Measurements from ENCODE around the gene DNHD1.

Gene DNHD1

DNA sequence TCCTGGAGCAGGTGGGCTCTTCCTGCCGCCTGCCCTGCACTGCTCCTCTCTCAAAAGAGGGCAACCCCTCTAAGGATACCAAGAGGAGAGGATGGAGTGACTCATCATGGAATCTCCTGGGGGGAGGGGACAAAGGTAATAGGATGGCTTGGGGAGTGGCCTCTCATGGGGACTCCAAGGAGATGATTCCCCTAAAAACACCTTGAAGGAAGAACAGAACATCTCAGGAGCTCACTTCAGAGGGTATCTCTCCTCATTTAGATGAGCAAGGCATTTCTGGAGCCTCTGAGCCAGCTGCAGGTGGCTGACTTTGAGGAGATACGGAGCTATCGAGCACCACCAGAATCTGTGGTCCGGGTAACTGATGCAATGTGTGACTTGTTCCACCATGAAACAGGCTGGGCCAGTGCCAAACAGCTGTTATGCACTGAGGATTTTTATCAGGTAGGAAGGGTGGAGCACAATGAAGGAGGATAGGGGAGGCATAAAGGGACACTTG, 66.1 kb downstream of the DNHD1 start:
- DNase-seq (ENCODE audit: low read depth): no peak

- DNase-seq (ENCODE audit: low read depth): no peak
Observed at GRCh38 chr11:6563667-6564066, 66.6 kb downstream of the DNHD1 start.

GRCh38 chr11:6565325-6565724, 68.2 kb downstream of the DNHD1 start:
- DNase-seq (ENCODE audit: low read depth): no peak

- DNase-seq (ENCODE audit: low read depth): no peak
Observed at GRCh38 chr11:6565988-6566703, 69.1 kb downstream of the DNHD1 start.

DNA sequence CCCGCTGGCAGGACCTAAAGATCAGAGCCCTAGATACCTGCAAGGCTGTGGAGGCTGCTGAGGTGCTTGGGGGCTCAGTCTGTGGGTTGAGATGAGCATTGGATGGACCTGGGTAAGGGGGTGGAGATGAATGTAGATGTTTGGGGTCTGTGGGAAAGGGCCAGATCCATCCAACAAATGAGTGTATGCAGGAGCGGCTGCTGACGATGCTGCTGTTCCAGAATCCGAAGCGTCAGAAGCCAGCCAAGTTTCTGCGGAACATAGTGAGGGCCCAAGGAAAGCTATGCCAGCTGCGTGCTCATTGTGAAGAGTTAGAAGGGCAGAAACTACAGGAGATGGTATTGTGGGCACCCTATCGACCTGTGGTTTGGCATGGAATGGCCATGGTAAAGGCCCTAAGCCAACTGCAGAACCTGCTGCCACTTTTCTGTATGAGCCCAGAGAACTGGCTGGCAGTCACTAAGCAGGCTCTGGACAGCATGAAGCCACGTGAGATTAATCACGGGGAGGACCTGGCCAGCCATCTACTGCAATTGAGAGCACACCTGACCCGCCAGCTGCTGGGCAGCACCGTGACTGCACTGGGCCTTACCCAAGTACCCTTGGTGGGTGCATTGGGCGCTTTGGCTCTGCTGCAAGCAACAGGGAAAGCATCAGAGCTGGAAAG, 69.8 kb downstream of the DNHD1 start:
- DNase-seq (ENCODE audit: low read depth): no peak

DNA sequence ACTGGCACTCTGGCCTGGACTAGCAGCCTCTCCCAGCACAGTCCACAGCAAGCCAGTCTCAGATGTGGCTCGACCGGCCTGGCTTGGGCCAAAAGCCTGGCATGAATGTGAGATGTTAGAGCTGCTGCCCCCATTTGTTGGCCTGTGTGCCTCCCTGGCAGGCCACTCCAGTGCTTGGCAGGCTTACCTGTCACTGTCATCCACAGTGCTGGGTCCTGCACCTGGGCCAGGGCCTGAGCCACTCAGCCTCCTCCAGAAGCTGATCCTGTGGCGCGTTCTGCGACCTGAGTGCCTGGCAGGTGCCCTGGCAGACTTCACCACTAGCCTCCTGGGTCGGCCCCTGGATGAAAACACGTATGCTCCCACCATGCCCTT, 70.3 kb downstream of the DNHD1 start:
- DNase-seq (ENCODE audit: low read depth): no peak

GRCh38 chr11:6568191-6568918, 71.3 kb downstream of the DNHD1 start:
- DNase-seq (ENCODE audit: low read depth): no peak

- DNase-seq (ENCODE audit: low read depth): no peak
Observed at GRCh38 chr11:6569706-6570105, 72.6 kb downstream of the DNHD1 start.

DNA sequence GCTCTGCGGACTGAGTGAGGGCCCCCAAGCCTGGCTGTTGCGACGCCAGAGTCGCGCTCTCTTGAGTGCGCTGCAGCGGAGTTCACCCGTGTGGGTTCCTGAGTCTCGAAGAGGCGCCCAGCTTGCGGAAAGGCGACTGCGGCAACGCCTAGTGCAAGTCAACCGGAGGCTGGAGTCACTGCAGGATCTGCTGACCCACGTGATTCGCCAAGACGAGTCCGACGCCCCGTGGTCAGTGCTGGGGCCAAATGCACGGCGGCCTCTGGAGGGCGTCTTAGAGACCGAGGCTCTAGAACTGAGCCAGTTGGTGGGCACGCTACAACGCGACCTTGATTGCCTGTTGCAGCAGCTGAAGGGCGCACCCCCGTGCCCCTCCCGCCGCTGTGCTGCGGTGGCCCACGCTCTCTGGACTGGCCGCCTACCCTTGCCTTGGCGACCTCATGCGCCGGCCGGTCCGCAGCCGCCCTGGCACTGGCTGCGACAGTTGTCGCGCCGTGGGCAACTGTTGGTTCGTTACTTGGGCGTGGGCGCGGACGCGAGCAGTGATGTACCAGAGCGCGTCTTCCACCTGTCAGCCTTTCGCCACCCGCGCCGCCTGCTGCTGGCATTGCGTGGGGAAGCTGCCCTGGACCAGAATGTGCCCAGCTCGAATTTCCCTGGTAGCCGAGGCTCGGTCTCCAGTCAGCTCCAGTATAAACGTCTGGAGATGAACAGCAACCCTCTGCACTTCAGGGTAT, 73.8 kb downstream of the DNHD1 start:
- no peak for DNase-seq (ENCODE audit: low read depth)

- no peak for DNase-seq (ENCODE audit: low read depth)
Observed at GRCh38 chr11:6571434-6572008, 74.4 kb downstream of the DNHD1 start.

- DNase-seq (ENCODE audit: low read depth): peak; percentile 61
Observed at GRCh38 chr11:6572215-6572614, 75.1 kb downstream of the DNHD1 start.

- no peak for DNase-seq (ENCODE audit: low read depth)
Observed at GRCh38 chr11:6574816-6575715, 78.0 kb downstream of the DNHD1 start.

GRCh38 chr11:6576471-6577373, 79.6 kb downstream of the DNHD1 start:
- DNase-seq (ENCODE audit: low read depth): peak; percentile 89

DNA sequence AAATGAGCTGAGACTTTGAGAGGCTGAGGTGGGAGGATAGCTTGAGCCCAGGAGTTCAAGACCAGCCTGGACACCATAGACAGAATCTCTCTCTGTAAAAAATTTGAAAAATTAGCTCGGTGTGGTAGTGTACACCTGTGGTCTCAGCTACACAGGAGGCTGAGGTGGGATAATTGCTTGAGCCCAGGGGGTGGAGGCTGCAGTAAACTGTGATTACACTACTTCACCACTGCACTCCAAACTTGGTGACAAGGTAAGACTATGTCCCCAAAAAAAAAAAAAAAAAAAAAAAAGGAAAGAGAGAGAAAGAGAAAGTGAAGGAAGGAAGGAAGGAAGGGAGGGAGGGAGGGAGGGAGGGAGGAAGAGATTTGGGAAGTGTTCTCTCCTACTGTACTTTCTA, 81.1 kb downstream of the DNHD1 start:
- no peak for DNase-seq (ENCODE audit: low read depth)

GRCh38 chr11:6579681-6580080, 82.6 kb downstream of the DNHD1 start:
- no peak for DNase-seq (ENCODE audit: low read depth)

GRCh38 chr11:6583584-6583983, 86.5 kb downstream of the DNHD1 start:
- no peak for DNase-seq (ENCODE audit: low read depth)

GRCh38 chr11:6584528-6584927, 87.4 kb downstream of the DNHD1 start:
- no peak for DNase-seq (ENCODE audit: low read depth)

- no peak for DNase-seq (ENCODE audit: low read depth)
Observed at GRCh38 chr11:6586434-6587359, 89.6 kb downstream of the DNHD1 start.
